C4-2B (cell line): Measurements from ENCODE around the gene CPNE8.

Experiments used
- ZFX ChIP-seq: fragments of 450-650 bp; IDR thresholded peaks from 2 replicates; pipeline ENCODE4 v1.6.1; 2017
- TF ChIP-seq, protein P1 (sequence below): fragments of 450-650 bp; conservative IDR thresholded peaks from 2 replicates; pipeline ENCODE4 v1.5.1; 2017; ENCODE audit warnings: mild to moderate bottlenecking

DNA sequence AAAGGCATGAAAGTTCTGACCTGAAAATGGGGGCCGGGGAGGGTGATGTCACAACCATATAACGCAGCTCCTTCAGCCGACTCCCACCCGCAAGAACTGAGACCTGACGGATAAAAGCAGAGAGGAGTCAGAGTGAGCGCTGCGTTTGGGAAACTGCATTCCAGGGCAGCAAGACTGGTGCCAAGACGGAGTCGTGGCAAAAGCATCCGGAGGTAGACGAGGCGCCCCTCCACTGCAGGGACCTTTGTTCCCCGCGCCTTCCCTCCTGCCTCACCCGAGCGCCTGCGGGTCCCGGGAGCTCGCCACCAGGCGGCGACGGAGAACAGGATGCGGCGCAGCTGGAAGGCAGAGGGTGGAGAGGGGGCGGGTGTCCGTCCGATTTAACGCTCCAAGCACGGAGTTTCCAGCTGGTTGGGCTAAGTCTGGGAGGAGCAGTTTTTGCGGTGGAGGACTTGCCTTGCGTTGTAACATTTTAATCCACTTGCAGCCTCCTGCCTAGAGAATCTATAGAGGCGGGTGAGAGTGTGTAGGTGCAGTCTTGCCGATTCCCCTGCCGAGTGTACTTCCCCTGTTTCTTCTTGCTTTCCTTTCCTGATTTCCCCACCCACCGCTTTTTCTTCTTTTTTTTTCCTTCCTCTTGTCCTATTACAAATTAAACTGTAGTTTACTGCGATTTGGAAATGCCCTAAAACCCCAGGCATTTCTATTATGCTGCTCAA is 1.2 kb upstream of the CPNE8 start:
- TF ChIP-seq, protein P1, sequence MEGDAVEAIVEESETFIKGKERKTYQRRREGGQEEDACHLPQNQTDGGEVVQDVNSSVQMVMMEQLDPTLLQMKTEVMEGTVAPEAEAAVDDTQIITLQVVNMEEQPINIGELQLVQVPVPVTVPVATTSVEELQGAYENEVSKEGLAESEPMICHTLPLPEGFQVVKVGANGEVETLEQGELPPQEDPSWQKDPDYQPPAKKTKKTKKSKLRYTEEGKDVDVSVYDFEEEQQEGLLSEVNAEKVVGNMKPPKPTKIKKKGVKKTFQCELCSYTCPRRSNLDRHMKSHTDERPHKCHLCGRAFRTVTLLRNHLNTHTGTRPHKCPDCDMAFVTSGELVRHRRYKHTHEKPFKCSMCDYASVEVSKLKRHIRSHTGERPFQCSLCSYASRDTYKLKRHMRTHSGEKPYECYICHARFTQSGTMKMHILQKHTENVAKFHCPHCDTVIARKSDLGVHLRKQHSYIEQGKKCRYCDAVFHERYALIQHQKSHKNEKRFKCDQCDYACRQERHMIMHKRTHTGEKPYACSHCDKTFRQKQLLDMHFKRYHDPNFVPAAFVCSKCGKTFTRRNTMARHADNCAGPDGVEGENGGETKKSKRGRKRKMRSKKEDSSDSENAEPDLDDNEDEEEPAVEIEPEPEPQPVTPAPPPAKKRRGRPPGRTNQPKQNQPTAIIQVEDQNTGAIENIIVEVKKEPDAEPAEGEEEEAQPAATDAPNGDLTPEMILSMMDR = peak; percentile 94
- TF ChIP-seq ZFX = no peak
